Left lung (tissue), 10 donors: ENCODE data around the gene STPG2. TPM values are rescaled to one million over a fixed set of nuclear protein-coding genes. Genes with fewer than 3 reads are reported as not detected.

Source experiments
- ATAC-seq: fragments of 200-7000 bp; cut with Tn5 transposase; one replicate; pipeline ENCODE4 v1.9.1; 2020; ENCODE audit warnings: moderate library complexity
- DNase-seq, 4 donors: peaks; one replicate each; pipeline ENCODE4 v3.0.0-alpha.2; 2013 to 2020
- H3K27ac ChIP-seq, 2 donors: fragments of 200-600 bp; sonication (generic) in 1 of 2; one replicate each; pipeline versions ENCODE4 v1.5.0 to v1.8.0; 2020 to 2021
- H3K27me3 ChIP-seq, 2 donors: fragments of 200-600 bp; sonication (generic) in 1 of 2; one replicate each; pipeline versions ENCODE4 v1.5.0 to v1.8.0; 2020 to 2021
- H3K36me3 ChIP-seq, 2 donors: fragments of 200-600 bp; sonication (generic) in 1 of 2; one replicate each; pipeline versions ENCODE4 v1.5.0 to v1.8.0; 2020 to 2021
- H3K4me1 ChIP-seq, 2 donors: fragments of 200-600 bp; one replicate each; pipeline ENCODE4 v1.8.0; 2021
- H3K4me3 ChIP-seq, 2 donors: fragments of 200-600 bp; sonication (generic) in 1 of 2; one replicate each; pipeline versions ENCODE4 v1.5.0 to v1.8.0; 2020 to 2021; ENCODE audit warnings: mild to moderate bottlenecking in 1 of 2
- H3K9me3 ChIP-seq, 2 donors: fragments of 200-600 bp; sonication (generic) in 1 of 2; one replicate each; pipeline versions ENCODE4 v1.5.0 to v1.8.0; 2020 to 2021
- CTCF ChIP-seq, 2 donors: fragments of 200-600 bp; sonication (generic) in 1 of 2; IDR thresholded peaks; one replicate each; pipeline versions ENCODE4 v1.5.0 to v1.8.0; 2021; ENCODE audit warnings: antibody characterized with exemption in 2 of 2
- intact Hi-C, 2 donors: fragments of 100-400 bp; cut with DNase I; formaldehyde crosslinking; loops; one replicate each; pipeline versions ENCODE4 v1.11.2 to v1.14.2; 2022
- polyA plus RNA-seq, 6 donors: library from polyadenylated mRNA; unstranded; fragments of 120-200 nt; gene quantifications; one replicate each; pipeline ENCODE4 v1.2.1, GENCODE V29; 2013; ENCODE audit not compliant: insufficient read length in 6 of 6
- total RNA-seq, 2 donors: library from RNA; stranded (reverse); fragmentation: NEBNext Ultra II Directional; extraction: Animal tissue kit (Norgen Biotek cat#: 25700); gene quantifications; one replicate each; pipeline ENCODE4 v1.2.1, GENCODE V29; 2021
- donor health status: DM: no; HTN: yes; CAD: no.
- donor health status: DM: no; HTN: no; CAD: no.

STPG2 gene
- total and polyA plus RNA-seq, 8 donors, result 0.13 to 0.76 (median 0.30) TPM

- intact Hi-C loops, result no loop called here
- Histone ChIP-seq H3K27me3 (no peaks in the 10 kb centered on the region), H3K4me3 (no peak overlapping the region), H3K4me1 (no peaks in the 10 kb centered on the region), H3K27ac (no peak overlapping the region), H3K36me3 (no peaks in the 10 kb centered on the region), H3K9me3 (peaks cover 0 to 36% of the 10 kb centered on the region in 2 donors)
- DNase-seq (no peak), ATAC-seq (no peak)
- TF ChIP-seq CTCF (IDR thresholded peaks at IDR 0.05), result no peak
These were observed 189.9 kb downstream of the STPG2 start for GRCh38 chr4:97953171-97953941.

GRCh38 chr4:97952763-97953162, 190.5 kb downstream of the STPG2 start:
- DNase-seq (no peak), ATAC-seq (no peak)
- no peak overlapping the region for H3K4me3 ChIP-seq
- no peaks in the 10 kb centered on the region for H3K36me3 ChIP-seq
- H3K27me3 ChIP-seq, result no peaks in the 10 kb centered on the region
- intact Hi-C loops, result no loop called here
- no peak for TF ChIP-seq CTCF (IDR thresholded peaks at IDR 0.05)
- H3K27ac ChIP-seq, result no peak overlapping the region
- H3K9me3 ChIP-seq, result peaks cover 0 to 37% of the 10 kb centered on the region in 2 donors
- H3K4me1 ChIP-seq, result no peaks in the 10 kb centered on the region

GRCh38 chr4:97950836-97951235, 192.4 kb downstream of the STPG2 start:
- no peak for DNase-seq
- no peak for ATAC-seq
- Histone ChIP-seq H3K4me3 (no peak overlapping the region), H3K4me1 (no peaks in the 10 kb centered on the region), H3K9me3 (peaks cover 0 to 32% of the 10 kb centered on the region in 2 donors), H3K27me3 (no peaks in the 10 kb centered on the region), H3K27ac (no peak overlapping the region), H3K36me3 (no peaks in the 10 kb centered on the region)
- intact Hi-C loops, result no loop called here
- TF ChIP-seq CTCF (IDR thresholded peaks at IDR 0.05), result no peak

GRCh38 chr4:97942951-97943350, 200.3 kb downstream of the STPG2 start:
- Histone ChIP-seq H3K36me3 (peaks cover 0 to 3% of the 10 kb centered on the region in 2 donors), H3K27me3 (no peaks in the 10 kb centered on the region), H3K27ac (no peak overlapping the region), H3K9me3 (peaks cover 0 to 43% of the 10 kb centered on the region in 2 donors), H3K4me3 (no peak overlapping the region), H3K4me1 (no peaks in the 10 kb centered on the region)
- TF ChIP-seq CTCF (IDR thresholded peaks at IDR 0.05), result no peak
- no peak for ATAC-seq
- intact Hi-C loops, result no loop called here
- no peak for DNase-seq

GRCh38 chr4:97942137-97942536, 201.1 kb downstream of the STPG2 start:
- Histone ChIP-seq H3K36me3 (peaks cover 0 to 3% of the 10 kb centered on the region in 2 donors), H3K27me3 (no peaks in the 10 kb centered on the region), H3K9me3 (peaks cover 0 to 51% of the 10 kb centered on the region in 2 donors), H3K4me1 (no peaks in the 10 kb centered on the region), H3K4me3 (no peak overlapping the region), H3K27ac (no peak overlapping the region)
- intact Hi-C loops, result no loop called here
- ATAC-seq, result no peak
- no peak for TF ChIP-seq CTCF (IDR thresholded peaks at IDR 0.05)
- no peak for DNase-seq
